ENCODE measurements around the gene EXOC3.
"Not testable (repeated sequence)": the region's sequence is repeated elsewhere in the genome, so short reads cannot be mapped to it uniquely, and the experiment has no call there.

The EXOC3 gene

GRCh38 chr5:507986-508575, 65.1 kb downstream of the EXOC3 start:
- not testable (repeated sequence) for DNase-seq

GRCh38 chr5:509611-510185, 66.7 kb downstream of the EXOC3 start:
- DNase-seq = no peak

GRCh38 chr5:510521-510920, 67.5 kb downstream of the EXOC3 start:
- no peak for DNase-seq

GRCh38 chr5:511476-511875, 68.5 kb downstream of the EXOC3 start:
- DNase-seq = no peak

- no peak for DNase-seq
Observed at GRCh38 chr5:513216-514100, 70.5 kb downstream of the EXOC3 start.

GRCh38 chr5:514101-514485, 71.1 kb downstream of the EXOC3 start:
- no peak for DNase-seq

GRCh38 chr5:514673-515072, 71.7 kb downstream of the EXOC3 start:
- no peak for DNase-seq

GRCh38 chr5:515273-515836, 72.4 kb downstream of the EXOC3 start:
- no peak for DNase-seq

- no peak for DNase-seq
Observed at GRCh38 chr5:516338-516925, 73.5 kb downstream of the EXOC3 start.

Data from 8988T (cell line).